Measurements from ENCODE around the gene TMEM88. TPM values are rescaled to one million over a fixed set of nuclear protein-coding genes. Genes with fewer than 3 reads are reported as not detected.
"Not testable (repeated sequence)": the region's sequence is repeated elsewhere in the genome, so short reads cannot be mapped to it uniquely, and the experiment has no call there.

TMEM88 gene, protein sequence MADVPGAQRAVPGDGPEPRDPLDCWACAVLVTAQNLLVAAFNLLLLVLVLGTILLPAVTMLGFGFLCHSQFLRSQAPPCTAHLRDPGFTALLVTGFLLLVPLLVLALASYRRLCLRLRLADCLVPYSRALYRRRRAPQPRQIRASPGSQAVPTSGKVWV
- 0.59 TPM in 1 of 2 replicates, not detected in the other for total RNA-seq (2014; rRNA removed; shearing (Covaris generic))
- polyA plus RNA-seq (2014; cell fraction: nucleus; rRNA removed) = not detected in 2 replicates

DNA sequence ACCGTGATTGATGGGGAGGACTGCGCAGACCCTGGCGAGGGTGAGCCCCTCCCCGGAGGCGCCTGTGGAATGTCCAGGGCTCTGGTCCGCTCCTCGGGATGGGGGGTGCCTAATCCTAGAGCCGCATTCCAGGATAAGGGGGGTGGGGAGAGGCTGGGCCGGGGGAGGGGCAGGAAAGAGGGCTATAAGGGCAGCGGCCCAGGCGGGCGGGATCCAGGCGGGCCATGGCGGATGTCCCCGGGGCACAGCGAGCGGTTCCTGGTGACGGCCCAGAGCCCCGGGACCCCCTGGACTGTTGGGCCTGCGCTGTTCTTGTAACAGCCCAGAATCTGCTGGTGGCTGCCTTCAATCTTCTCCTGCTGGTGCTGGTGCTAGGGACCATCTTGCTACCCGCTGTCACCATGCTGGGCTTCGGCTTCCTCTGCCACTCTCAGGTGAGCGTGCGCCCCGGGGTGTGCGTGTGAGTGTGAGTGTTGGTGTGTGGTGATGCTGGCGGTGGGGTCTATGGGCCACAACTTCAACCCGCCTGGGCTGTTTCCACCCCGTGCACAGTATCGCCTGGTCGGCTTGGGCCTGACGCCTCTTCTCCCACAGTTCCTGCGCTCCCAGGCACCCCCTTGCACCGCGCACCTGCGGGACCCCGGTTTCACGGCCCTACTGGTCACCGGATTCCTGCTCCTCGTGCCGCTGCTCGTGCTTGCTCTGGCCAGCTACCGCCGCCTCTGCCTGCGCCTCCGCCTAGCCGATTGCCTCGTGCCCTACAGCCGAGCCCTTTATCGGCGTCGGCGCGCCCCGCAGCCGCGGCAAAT lies at the start of gene TMEM88:
Gene TMEM88, plus strand, starts transcription at position 216 of the 809 bp plus-strand sequence. Its CDS starts 9 bp downstream, at position 225.
- DNase-seq (ENCODE audit: extremely low read depth, low read depth) = no peak

DNA sequence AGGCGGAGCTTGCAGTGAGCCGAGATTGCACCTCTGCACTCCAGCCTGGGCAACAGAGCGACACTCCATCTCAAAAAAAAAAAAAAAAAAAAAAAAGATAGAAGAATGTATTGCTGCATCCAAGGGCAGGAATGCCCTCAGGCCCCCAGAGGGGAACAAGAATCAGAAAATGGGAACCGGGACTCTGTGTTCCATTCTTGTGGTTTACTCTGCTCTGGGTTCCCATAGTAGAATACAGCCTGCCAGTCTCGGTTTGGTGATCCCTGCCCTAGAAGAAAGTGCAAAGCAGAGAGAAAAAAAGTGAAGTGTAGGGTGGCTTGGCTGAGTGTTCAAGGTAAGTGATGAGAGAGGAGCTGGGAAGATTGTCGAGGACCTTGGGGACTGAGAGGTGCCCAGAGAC lies 48.3 kb upstream of the TMEM88 start:
- no peak for DNase-seq (ENCODE audit: extremely low read depth, low read depth)

DNA sequence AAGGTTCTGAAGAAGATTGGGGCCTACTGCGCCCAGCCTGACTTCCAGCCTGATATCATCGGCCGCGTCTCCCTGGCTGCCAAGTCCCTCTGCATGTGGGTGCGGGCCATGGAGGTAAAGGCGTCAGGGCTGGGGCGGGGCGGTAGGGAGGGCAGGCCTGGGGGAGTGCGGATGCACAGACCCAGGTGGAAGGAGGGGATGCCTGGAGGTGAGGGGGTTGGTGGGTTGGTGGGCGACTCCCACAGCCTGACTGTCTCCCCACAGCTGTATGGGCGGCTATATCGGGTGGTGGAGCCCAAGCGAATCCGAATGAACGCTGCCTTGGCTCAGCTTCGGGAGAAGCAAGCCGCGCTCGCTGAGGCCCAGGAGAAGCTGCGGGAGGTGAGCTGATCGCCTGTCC lies 47.7 kb upstream of the TMEM88 start:
- no peak for DNase-seq (ENCODE audit: extremely low read depth, low read depth)

DNA sequence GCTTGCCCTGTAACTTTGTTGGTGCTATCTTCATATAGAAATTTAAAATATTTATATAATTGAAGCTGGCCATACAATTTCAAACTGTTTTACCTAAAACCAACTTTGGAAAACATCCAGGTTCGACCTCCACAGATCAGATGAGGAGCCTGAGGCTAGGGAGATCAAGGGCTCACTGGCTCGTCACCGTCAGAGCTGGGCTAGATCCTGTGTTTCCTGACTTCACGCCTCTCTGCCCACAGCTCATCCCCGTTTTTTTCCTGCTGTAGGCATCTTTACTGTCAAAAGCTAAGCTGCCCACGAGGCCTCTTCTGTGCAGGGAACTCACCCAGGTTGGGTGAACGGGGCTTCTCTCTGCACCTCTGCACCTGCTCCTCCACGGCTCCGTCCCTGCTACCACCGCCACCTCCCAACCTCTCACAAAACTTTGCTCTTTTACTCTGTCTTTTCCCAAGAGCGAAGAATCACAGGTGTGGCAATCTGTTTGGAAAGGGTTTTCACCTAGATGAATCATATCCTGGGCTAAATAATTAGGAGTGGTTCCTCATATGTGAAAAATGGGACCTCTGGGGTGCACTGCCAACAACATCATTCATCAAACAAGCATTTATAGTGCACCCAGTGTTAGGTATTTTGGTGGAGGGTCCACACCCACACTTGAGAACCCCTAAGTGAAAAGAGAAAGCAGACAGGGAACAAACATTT lies 45.6 kb upstream of the TMEM88 start:
- no peak for DNase-seq (ENCODE audit: extremely low read depth, low read depth)

DNA sequence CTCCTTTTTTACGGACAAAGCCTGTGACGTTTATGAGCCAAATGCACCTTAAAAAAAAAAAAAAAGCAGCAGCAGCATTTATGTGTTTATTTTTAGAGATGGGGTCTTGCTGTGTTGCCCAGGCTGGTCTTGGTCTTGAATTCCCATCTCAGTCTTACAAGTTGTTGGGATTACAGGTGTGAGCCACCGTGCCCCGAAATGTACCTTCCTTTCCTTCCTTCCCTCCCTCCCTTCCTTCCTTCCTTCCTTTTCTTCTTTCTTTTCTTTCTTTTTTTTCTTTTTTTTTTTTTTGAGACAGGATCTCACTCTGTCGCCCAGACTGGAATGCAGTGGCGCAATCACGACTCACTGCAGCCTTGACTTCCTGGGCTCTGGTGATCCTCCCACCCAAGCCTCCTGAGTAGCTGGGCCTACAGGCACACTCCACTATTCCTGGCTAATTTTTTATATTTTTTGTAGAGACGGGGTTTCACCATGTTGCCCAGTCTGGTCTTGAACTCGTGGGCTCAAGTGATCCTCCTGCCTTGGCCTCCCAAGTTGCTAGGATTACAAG lies 45.0 kb upstream of the TMEM88 start:
- not testable (repeated sequence) for DNase-seq (ENCODE audit: extremely low read depth, low read depth)

DNA sequence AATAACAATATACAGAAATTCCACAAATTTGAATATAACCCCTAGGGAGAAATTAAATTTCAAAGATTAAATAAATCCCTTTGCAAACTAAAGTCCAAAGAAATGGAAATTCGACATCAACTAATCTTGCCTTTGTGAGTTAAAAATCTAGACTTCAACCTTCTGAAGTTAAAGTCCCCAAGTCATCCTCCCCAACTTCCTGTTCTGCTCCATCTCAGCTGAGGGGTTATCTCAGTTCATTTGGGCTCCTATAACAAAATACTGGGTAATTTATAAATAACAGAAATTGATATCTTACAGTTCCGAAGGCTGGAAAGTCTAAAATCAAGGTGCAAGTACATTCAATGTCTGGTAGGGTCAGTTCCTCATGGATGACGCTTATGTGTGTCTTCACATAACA lies 43.6 kb upstream of the TMEM88 start:
- no peak for DNase-seq (ENCODE audit: extremely low read depth, low read depth)

DNA sequence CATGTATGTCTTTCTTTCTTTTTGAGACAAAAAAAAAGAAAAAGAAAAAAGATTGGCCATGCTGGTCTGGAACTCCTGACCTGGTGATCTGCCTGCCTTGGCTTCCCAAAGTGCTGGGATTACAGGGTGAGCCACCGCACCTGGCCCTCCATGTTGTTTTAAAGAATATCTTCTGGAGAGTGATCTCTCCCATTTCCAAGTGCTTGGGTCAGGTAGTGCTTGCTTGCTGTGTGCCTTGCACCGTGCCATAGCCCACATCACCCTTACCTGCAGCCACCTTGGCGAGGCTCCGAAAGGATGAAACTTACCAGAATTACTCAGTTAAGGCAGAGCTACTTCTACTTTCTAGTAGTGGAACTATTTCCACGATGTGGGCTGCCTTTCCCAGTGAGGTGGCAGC lies 39.9 kb upstream of the TMEM88 start:
- DNase-seq (ENCODE audit: extremely low read depth, low read depth) = no peak

DNA sequence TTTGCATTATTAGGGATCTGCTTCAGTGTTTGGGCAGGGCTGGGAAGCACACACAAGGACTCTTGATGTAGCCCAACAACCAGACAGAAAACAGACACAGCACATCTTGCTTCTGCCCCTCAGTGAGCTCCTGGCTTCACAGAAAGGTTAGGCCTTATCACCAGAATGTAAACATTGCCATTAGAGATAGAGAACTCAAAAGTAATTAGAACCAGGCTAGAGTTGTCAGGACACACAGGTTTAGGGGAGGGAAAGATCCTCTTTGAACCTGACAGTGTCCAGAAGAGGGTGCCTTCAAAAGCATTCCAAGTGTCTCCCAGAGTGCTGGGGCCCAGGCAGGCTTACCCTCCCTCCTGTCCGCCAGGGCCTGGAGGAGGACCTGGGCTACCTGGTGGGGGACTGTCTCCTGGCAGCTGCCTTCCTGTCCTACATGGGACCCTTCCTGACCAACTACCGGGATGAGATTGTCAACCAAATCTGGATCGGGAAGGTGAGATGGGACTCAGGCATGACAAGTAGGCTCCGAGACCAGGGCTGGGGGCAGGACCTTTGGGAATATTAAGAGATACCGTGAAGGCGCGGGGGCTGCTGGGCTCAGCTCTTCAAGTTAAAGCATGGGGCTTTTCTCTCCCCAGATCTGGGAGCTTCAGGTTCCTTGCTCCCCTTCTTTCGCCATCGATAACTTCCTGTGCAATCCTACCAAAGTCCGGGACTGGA lies 37.8 kb upstream of the TMEM88 start:
- DNase-seq (ENCODE audit: extremely low read depth, low read depth) = no peak

DNA sequence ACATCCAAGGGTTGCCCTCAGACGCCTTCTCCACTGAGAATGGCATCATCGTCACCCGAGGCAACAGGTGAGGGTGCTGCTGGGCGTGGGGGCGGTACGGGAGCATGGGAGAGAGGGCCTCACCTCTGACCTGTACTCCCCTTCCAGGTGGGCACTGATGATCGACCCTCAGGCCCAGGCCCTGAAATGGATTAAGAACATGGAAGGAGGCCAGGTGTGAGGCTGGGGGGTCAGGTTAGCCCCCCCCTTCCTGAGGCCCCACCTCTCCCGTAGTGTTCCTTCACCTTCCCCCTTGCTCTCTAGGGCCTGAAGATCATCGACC lies 37.3 kb upstream of the TMEM88 start:
- no peak for DNase-seq (ENCODE audit: extremely low read depth, low read depth)

DNA sequence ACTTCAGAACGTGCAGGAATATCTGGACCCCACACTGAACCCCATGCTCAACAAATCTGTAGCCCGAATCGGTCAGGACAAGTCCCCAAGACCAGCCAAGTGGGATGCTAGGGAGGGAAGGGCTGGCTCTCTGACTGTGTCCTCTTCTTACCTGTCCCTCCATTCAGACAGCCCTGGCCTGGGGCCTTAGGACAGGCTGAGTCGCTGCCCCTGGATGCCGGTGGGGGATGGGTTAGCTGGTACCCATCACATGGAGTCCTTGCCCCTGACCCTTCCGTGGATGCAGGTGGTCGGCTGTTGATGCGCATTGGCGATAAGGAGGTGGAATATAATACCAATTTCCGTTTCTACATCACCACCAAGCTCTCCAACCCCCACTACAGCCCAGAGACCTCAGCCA lies 36.8 kb upstream of the TMEM88 start:
- DNase-seq (ENCODE audit: extremely low read depth, low read depth) = no peak

DNA sequence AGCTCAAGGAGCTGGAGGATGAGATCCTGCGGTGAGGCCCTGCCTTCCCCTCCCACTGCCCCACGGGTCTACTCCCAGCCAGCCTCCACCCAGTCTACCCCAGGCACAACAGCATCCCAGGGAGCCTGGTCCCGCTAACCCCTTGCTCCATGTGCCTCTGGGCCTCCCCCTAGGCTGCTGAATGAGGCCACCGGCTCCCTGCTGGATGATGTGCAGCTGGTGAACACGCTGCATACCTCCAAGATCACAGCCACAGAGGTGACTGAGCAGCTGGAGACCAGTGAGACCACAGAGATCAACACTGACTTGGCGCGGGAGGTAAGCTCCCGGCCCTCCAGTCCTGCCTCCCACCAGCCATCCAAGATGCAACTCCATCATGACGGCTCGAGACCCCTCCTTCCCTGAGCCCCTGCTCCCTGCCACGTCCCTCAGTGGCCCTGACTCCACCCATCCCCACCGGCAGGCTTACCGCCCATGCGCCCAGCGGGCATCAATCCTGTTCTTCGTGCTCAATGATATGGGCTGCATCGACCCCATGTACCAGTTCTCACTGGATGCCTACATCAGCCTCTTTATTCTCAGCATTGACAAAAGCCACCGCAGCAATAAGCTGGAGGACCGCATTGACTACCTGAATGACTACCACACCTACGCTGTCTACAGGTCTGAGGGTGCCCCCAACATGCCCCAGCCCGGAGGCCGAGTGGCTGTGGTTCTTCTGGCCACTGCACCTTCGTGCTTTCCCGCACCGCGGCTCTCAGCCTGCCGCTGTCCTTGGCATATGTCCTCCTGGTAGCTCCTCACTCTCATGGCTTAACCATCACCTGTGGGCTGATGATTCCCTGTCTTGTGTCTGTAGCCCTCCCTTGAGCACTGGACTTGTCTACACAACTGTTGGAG lies 35.9 kb upstream of the TMEM88 start:
- DNase-seq (ENCODE audit: extremely low read depth, low read depth) = no peak

DNA sequence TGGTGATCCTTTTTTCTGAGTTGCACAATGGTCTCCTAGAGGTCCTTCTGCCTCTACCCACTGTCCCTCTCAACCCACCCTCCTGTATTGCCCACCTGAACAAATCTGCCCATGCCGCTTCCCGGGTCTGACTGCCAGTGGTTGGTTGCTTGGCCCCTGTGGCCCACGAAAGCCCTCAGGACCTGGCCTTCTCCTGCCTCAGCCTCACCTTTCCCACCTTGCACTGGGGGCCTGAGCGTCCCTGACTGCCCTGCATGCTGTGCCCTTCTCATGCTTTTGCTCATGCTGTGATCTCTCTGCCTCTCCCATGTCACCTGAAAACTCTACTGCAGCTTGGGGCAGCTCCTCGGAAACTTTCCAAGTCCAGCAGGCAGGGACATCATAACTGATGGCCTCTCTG lies 34.6 kb upstream of the TMEM88 start:
- DNase-seq (ENCODE audit: extremely low read depth, low read depth) = no peak

DNA sequence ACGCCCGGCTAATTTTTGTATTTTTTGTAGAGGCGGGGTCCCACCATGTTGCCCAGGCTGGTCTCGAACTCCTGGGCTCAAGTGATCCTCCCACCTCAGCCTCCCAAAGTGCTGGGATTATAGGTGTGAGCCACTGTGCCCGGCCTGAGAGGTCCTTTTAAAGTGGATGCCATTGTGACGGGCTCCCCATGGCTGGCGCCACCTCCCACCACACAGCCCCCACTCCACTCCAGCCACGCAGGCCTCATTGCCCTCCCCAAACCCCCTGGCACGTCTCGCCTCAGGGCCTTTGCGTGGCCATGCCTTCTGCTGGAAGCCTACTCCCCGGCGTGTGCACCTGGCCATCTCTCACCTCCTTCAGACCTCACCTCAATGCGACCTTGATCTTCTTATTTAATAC lies 32.7 kb upstream of the TMEM88 start:
- DNase-seq (ENCODE audit: extremely low read depth, low read depth) = no peak

DNA sequence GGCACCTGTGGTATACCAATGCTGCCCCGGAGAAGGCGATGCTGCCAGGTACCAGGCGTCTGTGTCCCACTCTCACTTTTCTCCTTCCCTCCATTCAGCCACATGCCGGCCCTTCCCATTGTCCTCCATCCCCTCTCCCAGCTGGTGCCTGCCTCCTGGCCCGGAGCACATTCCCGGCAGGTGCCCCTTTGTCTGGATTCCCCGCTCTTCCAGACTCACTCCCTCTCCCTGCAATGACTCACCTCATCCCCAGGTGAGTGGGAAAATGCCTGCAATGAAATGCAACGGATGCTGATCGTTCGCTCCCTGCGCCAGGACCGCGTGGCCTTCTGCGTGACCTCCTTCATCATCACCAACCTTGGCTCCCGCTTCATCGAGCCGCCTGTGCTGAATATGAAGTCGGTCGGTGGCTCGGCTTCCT lies 31.3 kb upstream of the TMEM88 start:
- no peak for DNase-seq (ENCODE audit: extremely low read depth, low read depth)

DNA sequence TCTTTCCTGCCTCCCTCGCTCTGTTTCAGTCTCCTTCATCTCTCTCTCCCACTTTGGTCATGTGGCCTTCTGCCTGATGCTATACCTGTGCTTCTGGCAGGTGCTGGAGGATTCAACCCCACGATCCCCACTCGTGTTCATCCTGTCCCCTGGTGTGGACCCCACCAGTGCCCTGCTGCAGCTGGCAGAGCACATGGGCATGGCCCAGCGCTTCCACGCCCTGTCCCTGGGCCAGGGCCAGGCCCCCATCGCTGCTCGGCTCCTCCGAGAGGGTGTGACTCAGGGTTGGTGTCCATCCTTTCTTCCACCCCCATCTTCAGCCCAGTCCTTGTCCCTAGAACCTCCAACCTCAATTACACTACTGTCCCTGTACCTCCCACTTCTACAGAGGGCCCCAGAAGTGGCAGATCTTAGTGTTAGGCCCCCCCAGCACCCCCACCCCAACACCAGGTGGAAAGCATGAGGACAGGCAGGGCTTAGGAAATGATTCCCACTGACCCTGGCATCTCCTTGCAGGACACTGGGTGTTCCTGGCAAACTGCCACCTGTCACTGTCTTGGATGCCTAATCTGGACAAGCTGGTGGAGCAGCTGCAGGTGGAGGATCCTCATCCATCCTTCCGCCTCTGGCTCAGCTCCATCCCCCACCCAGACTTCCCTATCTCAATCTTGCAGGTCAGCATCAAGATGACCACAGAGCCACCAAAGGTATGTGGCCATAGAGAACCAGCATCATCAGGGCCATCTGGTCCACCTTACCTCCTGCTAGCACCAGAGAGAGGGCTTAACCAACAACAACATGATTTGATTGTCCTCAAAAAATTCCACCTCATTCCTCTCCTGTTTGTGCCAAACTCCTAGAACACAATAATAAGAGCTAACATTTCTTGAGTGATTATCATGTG lies 30.6 kb upstream of the TMEM88 start:
- DNase-seq (ENCODE audit: extremely low read depth, low read depth) = no peak

DNA sequence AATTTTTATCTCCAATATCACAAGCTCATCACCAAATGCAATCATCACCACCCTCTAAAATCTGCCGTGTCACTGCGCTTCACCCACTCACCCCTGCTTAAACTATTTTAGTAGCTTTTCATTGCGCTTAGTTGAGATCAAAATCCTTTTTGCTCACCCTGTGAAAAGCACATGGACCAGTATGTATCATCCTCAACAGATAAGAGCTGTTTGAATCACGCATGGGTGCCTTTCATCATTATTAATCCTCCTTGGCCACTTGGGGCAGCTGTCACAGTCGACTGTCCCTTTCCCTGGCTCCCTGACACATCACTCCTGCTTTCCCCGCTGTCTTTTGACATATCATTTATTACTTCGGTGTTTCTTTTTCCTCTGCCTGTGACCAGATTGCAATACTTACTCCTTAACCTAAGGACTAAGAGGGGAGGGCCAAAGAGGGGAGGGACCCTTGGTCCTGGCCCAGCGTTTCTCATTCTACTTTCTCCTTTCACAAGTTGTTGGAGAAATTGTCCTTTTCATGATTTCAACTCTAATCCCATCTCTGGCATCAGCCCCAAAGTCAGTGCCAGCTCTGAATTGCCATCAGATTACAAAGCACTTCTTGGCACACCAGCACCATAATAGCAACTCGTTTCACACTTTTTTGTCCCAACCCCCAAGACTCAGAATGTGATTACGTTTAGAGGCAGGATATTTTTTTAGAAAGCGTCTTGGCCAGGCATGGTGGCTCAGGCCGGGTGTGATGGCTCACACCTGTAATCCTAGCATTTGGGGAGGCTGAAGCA lies 29.5 kb upstream of the TMEM88 start:
- DNase-seq (ENCODE audit: extremely low read depth, low read depth) = peak; percentile 32

DNA sequence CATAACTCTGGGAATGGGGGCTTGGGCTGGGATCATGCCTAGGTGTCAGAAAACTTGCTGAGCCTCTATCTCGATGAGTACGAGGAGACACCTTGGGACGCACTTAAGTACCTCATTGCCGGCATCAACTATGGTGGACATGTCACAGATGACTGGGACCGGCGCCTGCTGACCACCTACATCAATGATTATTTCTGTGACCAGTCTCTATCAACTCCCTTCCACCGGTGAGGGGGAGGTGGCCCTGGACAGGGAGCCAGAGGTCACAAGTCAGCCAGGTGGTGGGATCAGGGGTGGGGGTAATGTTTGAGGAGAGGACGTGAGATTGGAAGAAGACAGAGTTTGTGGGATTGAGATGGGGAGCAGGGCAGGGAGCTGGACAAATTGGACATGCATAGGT lies 24.2 kb upstream of the TMEM88 start:
- DNase-seq (ENCODE audit: extremely low read depth, low read depth) = no peak

DNA sequence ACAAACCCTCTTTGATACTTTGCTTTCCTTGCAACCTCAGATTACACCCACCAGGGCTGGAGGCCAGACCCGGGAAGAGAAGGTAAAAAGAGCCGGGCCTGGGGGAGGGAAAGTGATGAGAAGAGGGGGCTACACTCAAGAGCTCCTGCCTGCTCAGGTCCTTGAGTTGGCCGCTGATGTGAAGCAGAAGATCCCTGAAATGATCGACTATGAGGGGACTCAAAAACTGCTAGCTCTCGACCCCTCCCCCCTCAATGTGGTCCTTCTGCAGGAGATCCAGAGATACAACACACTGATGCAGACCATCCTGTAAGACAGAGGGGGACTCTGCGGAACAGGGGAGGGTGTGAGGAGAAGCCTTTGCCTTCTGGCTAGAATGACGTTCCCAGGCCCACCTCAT lies 23.6 kb upstream of the TMEM88 start:
- DNase-seq (ENCODE audit: extremely low read depth, low read depth) = no peak

Data from NCI-H460 (cell line).